COLO668 (cell line): ENCODE measurements around the gene DEAF1.
A peak's percentile ranks its signal among the peaks of the same experiment; 100 is the strongest.

Experiments used
- DNase-seq: peaks from one replicate; lab custom pipeline; 2025; ENCODE audit not compliant: unreplicated experiment; lab: John Stamatoyannopoulos, UW

The DEAF1 gene

DNA sequence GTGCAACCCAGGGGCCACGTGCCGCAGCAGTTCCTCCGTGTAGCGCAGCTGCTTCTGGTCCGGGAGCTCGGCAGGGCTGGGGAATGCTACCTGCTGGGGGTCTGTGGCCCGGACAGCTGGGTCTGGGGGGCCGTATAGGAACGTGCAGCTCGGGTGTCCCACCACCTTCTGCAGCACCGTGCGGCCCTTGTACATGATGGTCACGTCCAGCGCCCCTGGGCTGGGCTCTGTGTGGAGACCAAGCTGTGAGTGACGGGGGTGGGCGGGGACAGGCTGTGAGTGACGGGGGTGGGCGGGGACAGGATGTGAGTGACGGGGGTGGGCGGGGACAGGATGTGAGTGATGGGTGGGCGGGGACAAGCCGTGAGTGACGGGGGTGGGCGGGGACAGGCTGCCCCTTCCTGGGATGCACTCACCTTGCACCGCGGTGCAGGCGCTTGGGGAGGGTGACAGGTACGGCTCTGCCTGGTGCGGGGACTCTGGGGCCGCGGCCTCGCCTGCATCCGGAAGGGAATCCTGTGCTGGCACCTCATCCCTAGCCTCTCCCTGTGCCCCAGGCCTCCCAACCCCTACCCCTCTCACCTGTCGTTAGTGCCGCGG lies 81.6 kb downstream of the DEAF1 start:
- peak; percentile 54 for DNase-seq

DNA sequence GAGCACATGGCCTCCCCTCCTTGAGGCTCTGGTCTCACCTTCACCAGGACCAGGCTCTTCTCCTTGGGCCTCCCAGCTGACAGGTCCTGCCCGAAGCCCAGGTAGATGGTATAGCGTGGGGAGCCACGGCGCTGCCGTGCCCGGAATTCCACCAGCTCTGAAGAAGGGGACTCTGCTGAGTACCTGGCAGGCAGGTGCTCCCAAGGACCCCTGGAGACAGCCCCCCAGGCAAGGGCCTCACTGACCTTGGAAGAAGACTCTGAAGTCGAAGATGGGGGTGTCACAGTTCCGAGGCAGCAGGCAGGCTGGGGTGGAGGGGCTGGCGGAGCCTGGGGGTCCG lies 82.1 kb downstream of the DEAF1 start:
- no peak for DNase-seq

- peak; percentile 11 for DNase-seq
These were observed 82.6 kb downstream of the DEAF1 start for GRCh38 chr11:612201-612960.

GRCh38 chr11:611001-611996 lies 83.7 kb downstream of the DEAF1 start:
- DNase-seq, result no peak

- no peak for DNase-seq
These were observed 84.7 kb downstream of the DEAF1 start for GRCh38 chr11:610146-610801.

DNA sequence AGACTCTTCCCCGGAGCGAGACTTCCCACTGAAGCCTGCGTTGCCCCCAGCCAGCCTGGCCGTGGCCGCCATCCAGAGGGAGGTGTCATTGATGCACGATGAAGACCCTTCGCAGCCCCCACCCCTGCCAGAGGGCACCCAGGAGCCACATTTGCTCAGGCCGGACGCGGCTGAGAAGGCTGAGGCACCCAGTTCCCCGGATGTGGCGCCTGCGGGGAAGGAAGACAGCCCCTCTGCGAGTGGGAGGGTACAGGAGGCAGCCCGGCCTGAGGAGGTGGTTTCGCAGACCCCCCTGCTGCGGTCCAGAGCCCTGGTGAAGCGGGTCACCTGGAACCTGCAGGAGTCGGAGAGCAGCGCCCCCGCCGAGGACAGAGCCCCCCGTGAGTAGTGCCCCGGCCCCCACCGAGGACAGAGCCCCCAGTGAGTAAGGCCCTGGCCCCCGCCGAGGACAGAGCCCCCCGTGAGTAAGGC lies 85.6 kb downstream of the DEAF1 start:
- DNase-seq, result no peak

DNA sequence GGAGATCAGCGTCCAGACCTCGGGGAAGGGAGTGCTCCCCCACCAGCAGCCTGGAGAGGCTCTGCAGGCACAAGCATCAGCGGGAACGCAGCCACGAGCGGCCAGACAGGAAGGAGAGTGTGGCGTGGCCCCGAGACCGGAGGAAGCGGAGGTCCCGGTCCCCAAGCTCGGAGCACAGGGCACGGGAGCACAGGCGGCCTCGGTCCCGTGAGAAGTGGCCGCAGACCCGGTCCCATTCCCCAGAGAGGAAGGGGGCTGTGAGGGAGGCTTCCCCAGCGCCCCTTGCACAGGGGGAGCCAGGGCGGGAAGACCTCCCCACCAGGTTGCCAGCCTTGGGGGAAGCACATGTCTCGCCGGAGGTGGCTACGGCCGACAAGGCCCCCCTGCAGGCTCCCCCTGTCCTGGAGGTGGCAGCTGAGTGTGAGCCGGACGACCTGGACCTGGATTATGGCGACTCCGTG lies 86.2 kb downstream of the DEAF1 start:
- DNase-seq, result no peak

DNA sequence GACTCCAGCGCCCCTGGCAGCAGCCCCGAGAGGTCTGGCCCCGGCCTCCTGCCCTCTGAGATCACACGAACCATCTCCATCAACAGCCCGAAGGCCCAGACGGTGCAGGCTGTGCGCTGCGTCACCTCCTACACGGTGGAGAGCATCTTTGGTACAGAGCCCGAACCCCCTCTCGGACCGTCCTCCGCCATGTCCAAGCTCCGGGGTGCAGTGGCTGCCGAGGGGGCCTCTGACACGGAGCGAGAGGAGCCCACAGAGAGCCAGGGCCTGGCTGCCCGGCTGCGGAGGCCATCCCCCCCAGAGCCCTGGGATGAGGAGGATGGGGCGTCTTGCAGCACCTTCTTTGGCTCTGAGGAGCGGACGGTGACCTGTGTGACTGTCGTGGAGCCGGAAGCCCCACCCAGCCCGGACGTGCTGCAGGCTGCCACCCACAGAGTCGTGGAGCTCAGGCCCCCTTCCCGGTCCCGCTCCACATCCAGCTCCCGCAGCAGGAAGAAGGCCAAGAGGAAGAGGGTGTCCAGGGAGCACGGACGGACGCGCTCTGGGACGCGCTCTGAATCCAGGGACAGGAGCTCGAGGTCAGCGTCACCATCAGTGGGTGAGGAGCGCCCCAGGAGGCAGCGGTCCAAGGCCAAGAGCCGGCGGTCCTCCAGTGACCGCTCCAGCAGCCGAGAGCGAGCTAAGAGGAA lies 86.9 kb downstream of the DEAF1 start:
- DNase-seq, result no peak

DNA sequence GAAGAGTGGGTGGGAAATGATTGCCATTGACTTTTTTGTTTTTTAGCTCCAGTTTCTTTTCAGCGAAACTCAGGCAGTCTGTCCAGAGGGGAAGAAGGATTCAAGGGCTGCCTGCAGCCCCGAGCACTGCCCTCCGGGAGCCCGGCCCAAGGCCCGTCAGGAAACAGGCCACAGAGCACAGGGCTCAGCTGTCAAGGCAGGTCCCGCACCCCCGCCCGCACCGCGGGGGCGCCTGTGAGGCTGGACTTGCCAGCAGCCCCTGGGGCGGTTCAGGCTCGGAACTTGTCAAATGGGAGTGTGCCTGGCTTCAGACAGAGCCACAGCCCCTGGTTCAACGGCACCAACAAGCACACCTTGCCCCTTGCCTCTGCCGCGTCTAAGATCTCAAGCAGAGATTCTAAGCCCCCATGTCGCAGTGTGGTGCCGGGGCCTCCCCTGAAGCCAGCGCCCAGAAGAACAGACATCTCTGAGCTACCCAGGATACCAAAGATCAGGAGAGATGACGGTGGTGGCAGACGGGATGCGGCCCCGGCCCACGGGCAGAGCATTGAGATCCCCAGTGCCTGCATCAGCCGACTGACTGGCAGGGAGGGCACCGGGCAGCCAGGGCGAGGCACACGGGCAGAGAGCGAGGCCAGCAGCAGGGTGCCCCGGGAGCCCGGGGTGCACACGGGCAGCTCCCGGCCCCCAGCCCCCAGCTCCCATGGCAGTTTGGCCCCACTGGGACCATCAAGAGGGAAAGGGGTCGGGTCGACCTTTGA lies 87.8 kb downstream of the DEAF1 start:
- DNase-seq, result no peak

GRCh38 chr11:606245-606644 lies 88.8 kb downstream of the DEAF1 start:
- DNase-seq, result no peak

GRCh38 chr11:605286-606129 lies 89.5 kb downstream of the DEAF1 start:
- DNase-seq, result no peak

DNA sequence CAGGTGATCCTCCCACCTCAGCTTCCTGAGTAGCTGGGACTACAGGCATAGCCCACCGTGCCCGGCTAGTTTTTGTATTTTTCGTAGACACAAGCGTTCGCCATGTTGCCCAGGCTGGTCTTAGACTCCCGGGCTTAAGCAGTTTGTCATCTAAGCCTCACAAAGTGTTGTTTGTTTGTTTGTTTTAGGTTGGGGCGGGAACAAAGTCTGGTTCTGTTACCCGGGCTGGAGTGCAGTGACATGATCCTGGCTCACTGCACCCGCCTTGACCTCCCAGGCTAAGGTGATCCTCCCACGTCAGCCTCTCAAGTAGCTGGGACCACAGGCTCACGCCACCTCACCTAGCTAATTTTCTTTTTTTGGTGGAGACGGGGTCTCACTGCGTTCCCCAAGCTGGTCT lies 91.9 kb downstream of the DEAF1 start:
- DNase-seq, result no peak

DNA sequence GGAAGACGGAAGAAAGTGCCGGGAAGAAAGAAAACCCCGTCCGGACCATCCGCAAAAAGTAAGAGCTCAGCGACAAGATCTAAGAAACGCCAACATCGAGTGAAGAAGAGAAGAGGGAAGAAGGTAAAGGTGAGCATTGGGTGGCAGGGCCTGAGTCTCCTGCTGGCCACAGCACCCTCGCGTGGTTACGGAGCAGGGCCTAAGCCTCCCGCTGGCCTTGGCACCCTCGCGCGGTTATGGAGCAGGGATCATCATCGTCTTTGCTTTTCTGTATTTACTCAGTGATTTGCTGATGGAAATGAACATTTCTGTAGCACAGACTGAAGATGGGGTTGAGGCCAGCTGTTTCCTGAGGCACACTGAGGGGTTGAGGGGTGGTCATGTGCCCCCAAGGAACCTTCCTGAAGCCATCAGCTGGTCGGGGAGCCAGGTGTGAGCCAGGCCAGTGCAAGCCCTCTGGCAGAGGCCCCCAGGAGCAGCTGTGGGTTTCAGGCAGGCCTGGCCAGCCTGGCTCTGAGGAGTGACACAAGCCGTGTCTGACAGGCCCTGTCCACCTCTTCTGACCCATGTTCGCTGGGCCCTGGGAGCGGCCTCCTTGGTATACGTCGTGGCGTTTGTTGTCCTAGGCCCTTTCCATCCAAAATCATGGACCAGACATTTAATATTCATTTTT lies 93.3 kb downstream of the DEAF1 start:
- DNase-seq, result no peak

DNA sequence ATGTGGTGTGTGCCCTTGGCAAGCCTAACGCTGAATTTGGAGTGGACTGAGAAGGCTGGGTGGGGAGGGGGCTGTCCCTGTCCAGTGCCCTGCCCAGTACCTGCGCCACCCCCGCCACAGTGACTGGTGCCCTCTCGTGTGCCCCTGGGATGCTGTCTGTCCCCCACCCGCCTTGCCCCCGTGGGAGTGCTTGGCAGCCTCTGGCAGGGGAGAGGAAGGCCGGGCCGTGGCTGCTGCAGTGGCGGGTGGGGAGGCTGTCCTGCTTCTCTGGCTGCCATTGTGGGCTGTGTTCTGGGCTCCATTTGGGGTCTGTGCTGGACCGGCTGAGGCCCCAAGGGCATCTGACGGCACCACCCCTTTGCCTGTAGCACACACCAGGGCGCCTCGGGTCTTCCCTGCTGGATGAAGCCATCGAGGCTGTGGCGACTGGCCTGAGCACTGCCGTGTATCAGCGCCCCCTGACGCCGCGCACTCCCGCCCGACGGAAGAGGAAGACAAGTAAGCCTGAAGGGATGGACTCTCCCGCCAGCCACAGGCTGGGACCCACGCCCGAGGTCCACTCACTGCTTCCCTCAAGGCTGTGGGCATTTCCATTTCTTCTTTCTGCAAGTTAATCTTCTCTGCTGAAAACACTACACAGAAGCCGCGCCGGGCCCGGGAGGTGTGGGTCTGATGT lies 96.9 kb downstream of the DEAF1 start:
- DNase-seq, result no peak

DNA sequence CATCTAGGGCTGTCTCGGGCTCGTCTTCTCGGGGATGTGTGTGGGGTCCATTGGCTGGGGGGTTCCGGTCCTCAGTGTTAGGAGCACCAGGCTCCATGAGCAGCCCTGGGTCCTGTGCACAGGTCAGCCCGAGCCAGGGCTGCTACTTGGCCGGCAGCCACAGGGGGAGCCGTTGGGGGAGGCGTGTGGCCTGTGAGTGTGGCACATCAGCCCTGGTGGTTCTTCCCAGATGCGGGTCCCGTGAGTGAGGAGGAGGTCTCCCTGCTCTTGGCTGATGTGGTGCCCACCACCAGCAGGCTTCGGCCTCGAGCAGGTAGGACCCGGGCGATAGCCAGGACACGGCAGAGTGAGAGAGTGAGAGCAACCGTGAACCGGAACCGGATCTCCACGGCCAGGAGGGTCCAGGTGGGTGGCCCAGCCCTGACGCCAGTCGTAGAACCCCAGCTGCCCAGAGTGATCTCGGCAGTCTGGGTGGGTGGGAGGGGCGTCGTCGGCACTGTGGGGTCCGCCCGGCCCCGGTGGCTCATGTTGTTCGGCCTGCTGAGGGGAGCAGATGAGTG lies 97.8 kb downstream of the DEAF1 start:
- DNase-seq, result no peak

DNA sequence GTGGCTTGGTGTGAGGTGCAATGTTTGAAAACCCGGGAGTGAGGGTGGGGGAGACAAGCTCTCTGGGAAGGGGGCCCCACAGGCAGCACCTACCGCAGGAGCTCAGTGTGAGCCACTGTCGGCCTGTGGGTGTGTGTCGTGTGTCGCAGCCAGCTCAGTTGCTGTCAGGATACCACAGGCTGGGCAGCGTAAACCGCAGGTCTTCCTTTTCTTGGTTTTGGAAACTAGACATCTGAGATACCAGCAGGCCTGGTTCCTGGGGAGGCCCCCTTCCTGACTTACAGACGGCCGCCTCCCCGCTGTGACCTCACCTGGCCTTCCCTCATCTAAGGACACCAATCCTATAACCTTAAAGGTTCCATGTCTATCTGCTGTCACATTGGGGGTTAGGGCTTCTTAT lies 98.6 kb downstream of the DEAF1 start:
- DNase-seq, result no peak

GRCh38 chr11:595400-595799 lies 99.6 kb downstream of the DEAF1 start:
- DNase-seq, result no peak
